ENCODE measurements around the gene PLOD1. TPM values are rescaled to one million over a fixed set of nuclear protein-coding genes. Genes with fewer than 3 reads are reported as not detected.

PLOD1 gene
- total and polyA plus RNA-seq, 10 of the 15 experiments (the other 5 are each of a cell fraction or from before 2014, with no cell fraction given): 10.6 to 42.6 (median 29.3) TPM

DNA sequence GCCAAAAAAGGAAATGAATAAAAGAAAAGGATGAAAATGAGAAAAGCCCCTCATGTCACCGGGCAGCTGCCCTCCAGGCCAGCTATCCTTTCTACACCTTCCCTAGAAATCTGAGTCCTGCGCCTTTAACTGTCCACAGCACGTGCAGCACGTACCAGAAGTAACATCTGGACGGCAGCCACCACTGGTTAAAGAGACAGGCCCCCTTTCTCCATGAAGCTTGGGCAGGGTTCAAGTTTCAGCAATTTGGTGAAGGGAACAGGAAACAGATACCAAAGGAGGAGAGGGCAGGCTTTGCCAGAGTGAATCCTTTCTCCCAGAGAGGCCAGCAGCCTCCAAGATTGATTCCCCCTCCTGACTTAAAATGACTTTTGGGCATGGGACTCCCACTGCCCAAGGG is 4.7 kb upstream of the PLOD1 start (continued):
- TF ChIP-seq, protein P1, sequence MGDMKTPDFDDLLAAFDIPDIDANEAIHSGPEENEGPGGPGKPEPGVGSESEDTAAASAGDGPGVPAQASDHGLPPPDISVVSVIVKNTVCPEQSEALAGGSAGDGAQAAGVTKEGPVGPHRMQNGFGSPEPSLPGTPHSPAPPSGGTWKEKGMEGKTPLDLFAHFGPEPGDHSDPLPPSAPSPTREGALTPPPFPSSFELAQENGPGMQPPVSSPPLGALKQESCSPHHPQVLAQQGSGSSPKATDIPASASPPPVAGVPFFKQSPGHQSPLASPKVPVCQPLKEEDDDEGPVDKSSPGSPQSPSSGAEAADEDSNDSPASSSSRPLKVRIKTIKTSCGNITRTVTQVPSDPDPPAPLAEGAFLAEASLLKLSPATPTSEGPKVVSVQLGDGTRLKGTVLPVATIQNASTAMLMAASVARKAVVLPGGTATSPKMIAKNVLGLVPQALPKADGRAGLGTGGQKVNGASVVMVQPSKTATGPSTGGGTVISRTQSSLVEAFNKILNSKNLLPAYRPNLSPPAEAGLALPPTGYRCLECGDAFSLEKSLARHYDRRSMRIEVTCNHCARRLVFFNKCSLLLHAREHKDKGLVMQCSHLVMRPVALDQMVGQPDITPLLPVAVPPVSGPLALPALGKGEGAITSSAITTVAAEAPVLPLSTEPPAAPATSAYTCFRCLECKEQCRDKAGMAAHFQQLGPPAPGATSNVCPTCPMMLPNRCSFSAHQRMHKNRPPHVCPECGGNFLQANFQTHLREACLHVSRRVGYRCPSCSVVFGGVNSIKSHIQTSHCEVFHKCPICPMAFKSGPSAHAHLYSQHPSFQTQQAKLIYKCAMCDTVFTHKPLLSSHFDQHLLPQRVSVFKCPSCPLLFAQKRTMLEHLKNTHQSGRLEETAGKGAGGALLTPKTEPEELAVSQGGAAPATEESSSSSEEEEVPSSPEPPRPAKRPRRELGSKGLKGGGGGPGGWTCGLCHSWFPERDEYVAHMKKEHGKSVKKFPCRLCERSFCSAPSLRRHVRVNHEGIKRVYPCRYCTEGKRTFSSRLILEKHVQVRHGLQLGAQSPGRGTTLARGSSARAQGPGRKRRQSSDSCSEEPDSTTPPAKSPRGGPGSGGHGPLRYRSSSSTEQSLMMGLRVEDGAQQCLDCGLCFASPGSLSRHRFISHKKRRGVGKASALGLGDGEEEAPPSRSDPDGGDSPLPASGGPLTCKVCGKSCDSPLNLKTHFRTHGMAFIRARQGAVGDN (IDR thresholded peaks at IDR 0.05): 0 out of 2 replicates have a peak, but pooled peaks have one; percentile 57
- peak; percentile 62; the same call in 1 of the 2 replicates for TF ChIP-seq TCF12 (IDR thresholded peaks at IDR 0.05; ENCODE audit: low read depth, low read length)
- 0 out of 2 replicates have a peak, but pooled peaks have one; percentile 26 for TF ChIP-seq NBN (IDR thresholded peaks at IDR 0.05)
- peak; percentile 31; the same call in 1 of the 2 replicates for TF ChIP-seq RUNX3 (IDR thresholded peaks at IDR 0.05; ENCODE audit: low read length)
- TF ChIP-seq, protein P2, sequence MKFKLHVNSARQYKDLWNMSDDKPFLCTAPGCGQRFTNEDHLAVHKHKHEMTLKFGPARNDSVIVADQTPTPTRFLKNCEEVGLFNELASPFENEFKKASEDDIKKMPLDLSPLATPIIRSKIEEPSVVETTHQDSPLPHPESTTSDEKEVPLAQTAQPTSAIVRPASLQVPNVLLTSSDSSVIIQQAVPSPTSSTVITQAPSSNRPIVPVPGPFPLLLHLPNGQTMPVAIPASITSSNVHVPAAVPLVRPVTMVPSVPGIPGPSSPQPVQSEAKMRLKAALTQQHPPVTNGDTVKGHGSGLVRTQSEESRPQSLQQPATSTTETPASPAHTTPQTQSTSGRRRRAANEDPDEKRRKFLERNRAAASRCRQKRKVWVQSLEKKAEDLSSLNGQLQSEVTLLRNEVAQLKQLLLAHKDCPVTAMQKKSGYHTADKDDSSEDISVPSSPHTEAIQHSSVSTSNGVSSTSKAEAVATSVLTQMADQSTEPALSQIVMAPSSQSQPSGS (IDR thresholded peaks at IDR 0.05; ENCODE audit: low read length): no peak
- TF ChIP-seq, protein P3, sequence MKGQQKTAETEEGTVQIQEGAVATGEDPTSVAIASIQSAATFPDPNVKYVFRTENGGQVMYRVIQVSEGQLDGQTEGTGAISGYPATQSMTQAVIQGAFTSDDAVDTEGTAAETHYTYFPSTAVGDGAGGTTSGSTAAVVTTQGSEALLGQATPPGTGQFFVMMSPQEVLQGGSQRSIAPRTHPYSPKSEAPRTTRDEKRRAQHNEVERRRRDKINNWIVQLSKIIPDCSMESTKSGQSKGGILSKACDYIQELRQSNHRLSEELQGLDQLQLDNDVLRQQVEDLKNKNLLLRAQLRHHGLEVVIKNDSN (IDR thresholded peaks at IDR 0.05; ENCODE audit: borderline replicate concordance, extremely low read length, insufficient read depth, low read depth, low read length): peak; percentile 54
- TF ChIP-seq MTA2 (IDR thresholded peaks at IDR 0.05; ENCODE audit: low read depth): no peak
- TF ChIP-seq, protein P4, sequence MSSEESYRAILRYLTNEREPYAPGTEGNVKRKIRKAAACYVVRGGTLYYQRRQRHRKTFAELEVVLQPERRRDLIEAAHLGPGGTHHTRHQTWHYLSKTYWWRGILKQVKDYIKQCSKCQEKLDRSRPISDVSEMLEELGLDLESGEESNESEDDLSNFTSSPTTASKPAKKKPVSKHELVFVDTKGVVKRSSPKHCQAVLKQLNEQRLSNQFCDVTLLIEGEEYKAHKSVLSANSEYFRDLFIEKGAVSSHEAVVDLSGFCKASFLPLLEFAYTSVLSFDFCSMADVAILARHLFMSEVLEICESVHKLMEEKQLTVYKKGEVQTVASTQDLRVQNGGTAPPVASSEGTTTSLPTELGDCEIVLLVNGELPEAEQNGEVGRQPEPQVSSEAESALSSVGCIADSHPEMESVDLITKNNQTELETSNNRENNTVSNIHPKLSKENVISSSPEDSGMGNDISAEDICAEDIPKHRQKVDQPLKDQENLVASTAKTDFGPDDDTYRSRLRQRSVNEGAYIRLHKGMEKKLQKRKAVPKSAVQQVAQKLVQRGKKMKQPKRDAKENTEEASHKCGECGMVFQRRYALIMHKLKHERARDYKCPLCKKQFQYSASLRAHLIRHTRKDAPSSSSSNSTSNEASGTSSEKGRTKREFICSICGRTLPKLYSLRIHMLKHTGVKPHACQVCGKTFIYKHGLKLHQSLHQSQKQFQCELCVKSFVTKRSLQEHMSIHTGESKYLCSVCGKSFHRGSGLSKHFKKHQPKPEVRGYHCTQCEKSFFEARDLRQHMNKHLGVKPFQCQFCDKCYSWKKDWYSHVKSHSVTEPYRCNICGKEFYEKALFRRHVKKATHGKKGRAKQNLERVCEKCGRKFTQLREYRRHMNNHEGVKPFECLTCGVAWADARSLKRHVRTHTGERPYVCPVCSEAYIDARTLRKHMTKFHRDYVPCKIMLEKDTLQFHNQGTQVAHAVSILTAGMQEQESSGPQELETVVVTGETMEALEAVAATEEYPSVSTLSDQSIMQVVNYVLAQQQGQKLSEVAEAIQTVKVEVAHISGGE (CRISPR knock-in tag; IDR thresholded peaks at IDR 0.05): no peak
- TF ChIP-seq EP300 (IDR thresholded peaks at IDR 0.05; ENCODE audit: borderline replicate concordance in 1 of 2, control insufficient read depth in 1 of 2, low read depth in 2 of 2, low read length in 2 of 2): 0 out of 4 replicates have a peak, but pooled peaks of 1 of the 2 experiments have one; percentile 21

Data from GM12878 (cell line).